Lung (tissue), 12 donors: ENCODE measurements around the gene DNAH7. TPM values are rescaled to one million over a fixed set of nuclear protein-coding genes. Genes with fewer than 3 reads are reported as not detected.

Source experiments
- ATAC-seq: fragments of 200-7000 bp; cut with Tn5 transposase; one replicate; pipeline ENCODE4 v1.9.1; 2020; ENCODE audit warnings: moderate number of reproducible peaks; ENCODE audit not compliant: insufficient read depth, low FRiP score
- DNase-seq, 3 donors: peaks; one replicate each; pipeline ENCODE4 v3.0.0-alpha.2; 2013 to 2017
- H3K27ac ChIP-seq, 2 donors: one replicate each; pipeline ENCODE4 v1.5.1; 2013; ENCODE audit warnings: mild to moderate bottlenecking in 2 of 2, moderate library complexity in 2 of 2, control low read depth in 1 of 2, inconsistent platforms in 1 of 2, low read depth in 1 of 2, low read length in 1 of 2
- H3K27me3 ChIP-seq, 3 donors: one replicate each; pipeline ENCODE4 v1.5.1; 2013; ENCODE audit warnings: low read length in 2 of 3; ENCODE audit not compliant: control insufficient read depth in 3 of 3, insufficient read depth in 3 of 3
- H3K36me3 ChIP-seq, 4 donors: one replicate each; pipeline ENCODE4 v1.5.1; 2013; ENCODE audit warnings: low read length in 4 of 4, mild to moderate bottlenecking in 1 of 4, moderate library complexity in 1 of 4; ENCODE audit not compliant: control insufficient read depth in 4 of 4, insufficient read depth in 4 of 4
- H3K4me1 ChIP-seq, 5 donors: one replicate each; pipeline ENCODE4 v1.5.1; 2013; ENCODE audit warnings: low read length in 5 of 5, mild to moderate bottlenecking in 2 of 5, moderate library complexity in 1 of 5; ENCODE audit not compliant: control insufficient read depth in 5 of 5, insufficient read depth in 5 of 5
- H3K4me3 ChIP-seq: one replicate; pipeline ENCODE4 v1.5.1; 2013; ENCODE audit warnings: mild to moderate bottlenecking, control low read depth, moderate library complexity
- H3K9ac ChIP-seq, 2 donors: one replicate each; pipeline ENCODE4 v1.5.1; 2013; ENCODE audit warnings: low read length in 2 of 2, control low read depth in 1 of 2; ENCODE audit not compliant: insufficient read depth in 1 of 2
- H3K9me3 ChIP-seq, 4 donors: one replicate each; pipeline ENCODE4 v1.5.1; 2013; ENCODE audit warnings: low read length in 3 of 4, mild to moderate bottlenecking in 1 of 4, moderate library complexity in 1 of 4; ENCODE audit not compliant: control insufficient read depth in 4 of 4, insufficient read depth in 3 of 4
- CTCF ChIP-seq: IDR thresholded peaks from 2 replicates; pipeline ENCODE4 v1.5.1; 2012; ENCODE audit warnings: mild to moderate bottlenecking; ENCODE audit errors: control extremely low read depth, extremely low read depth
- WGBS, 2 donors: extraction: QIAGEN DNeasy Blood & Tissue Kit; methylation state at CpG; one replicate each; pipeline ENCODE4 v1.1.7; 2013; 5-methylcytosine and 5-hydroxymethylcytosine counted together
- polyA plus RNA-seq, 2 donors: library from polyadenylated mRNA; stranded (reverse); fragments of 200-250 nt; gene quantifications; one replicate each; pipeline ENCODE4 v1.2.1, GENCODE V29; 2013
- total RNA-seq, 2 donors: library from RNA; depleted of rRNA in 1 of 2; stranded (reverse); fragments of >200 nt in 1 of 2; gene quantifications; one replicate each; pipeline ENCODE4 v1.2.1, GENCODE V29; 2014 to 2021
- donor health status: control.
- donor health status: control.
- donor health status: Bipolar disorder and iron deficiency.
- donor health status: healthy.
- donor health status: DM: yes; HTN: yes; CAD: no.

DNAH7 gene
- total and polyA plus RNA-seq, 4 donors: 1.9 to 32.9 (median 11.3) TPM

GRCh38 chr2:195769975-195770374 lies 298.7 kb downstream of the DNAH7 start:
- no peak for ATAC-seq
- no peak for DNase-seq
- no peaks in the 10 kb centered on the region for H3K4me1 ChIP-seq
- no peaks in the 10 kb centered on the region for H3K27me3 ChIP-seq
- no peak for TF ChIP-seq CTCF
- no peak overlapping the region for H3K9ac ChIP-seq
- H3K4me3 ChIP-seq: no peak overlapping the region
- H3K36me3 ChIP-seq: no peaks in the 10 kb centered on the region
- H3K27ac ChIP-seq: no peak overlapping the region
- peaks cover 0 to 5% (median 0%) of the 10 kb centered on the region in 4 donors for H3K9me3 ChIP-seq

- no peaks in the 10 kb centered on the region for H3K36me3 ChIP-seq
- ATAC-seq (no peak), DNase-seq (no peak)
- no peak overlapping the region for H3K4me3 ChIP-seq
- H3K27me3 ChIP-seq: no peaks in the 10 kb centered on the region
- no peaks in the 10 kb centered on the region for H3K4me1 ChIP-seq
- H3K9ac ChIP-seq: no peak overlapping the region
- no peak overlapping the region for H3K27ac ChIP-seq
- peaks cover 0 to 5% (median 0%) of the 10 kb centered on the region in 4 donors for H3K9me3 ChIP-seq
- TF ChIP-seq CTCF: no peak
- WGBS, 2 donors: 81 to 84% methylated on average over 2 of the region's 2 CpGs
These were observed 300.2 kb downstream of the DNAH7 start for GRCh38 chr2:195768431-195768830.

GRCh38 chr2:195766691-195767090 lies 301.9 kb downstream of the DNAH7 start:
- H3K9me3 ChIP-seq: peaks cover 0 to 5% (median 0%) of the 10 kb centered on the region in 4 donors
- no peak overlapping the region for H3K9ac ChIP-seq
- ATAC-seq: no peak
- no peak for TF ChIP-seq CTCF
- WGBS, 2 donors: 95 to 100% methylated on average over 1 of the region's 1 CpG
- H3K27ac ChIP-seq: no peak overlapping the region
- no peak for DNase-seq
- no peaks in the 10 kb centered on the region for H3K36me3 ChIP-seq
- H3K4me3 ChIP-seq: no peak overlapping the region
- H3K27me3 ChIP-seq: no peaks in the 10 kb centered on the region
- no peaks in the 10 kb centered on the region for H3K4me1 ChIP-seq

- Histone ChIP-seq H3K9me3 (peaks cover 0 to 5% (median 2%) of the 10 kb centered on the region in 4 donors), H3K36me3 (no peaks in the 10 kb centered on the region), H3K4me1 (no peaks in the 10 kb centered on the region), H3K27ac (no peak overlapping the region), H3K27me3 (no peaks in the 10 kb centered on the region), H3K4me3 (no peak overlapping the region), H3K9ac (no peak overlapping the region)
- DNase-seq (no peak), ATAC-seq (no peak)
- no peak for TF ChIP-seq CTCF
These were observed 304.8 kb downstream of the DNAH7 start for GRCh38 chr2:195763866-195764265.
